OCI-LY7 (cell line): Measurements from ENCODE around the gene CRX. TPM values are rescaled to one million over a fixed set of nuclear protein-coding genes. Genes with fewer than 3 reads are reported as not detected.

Experiments
- BruUV-seq: library from RNA; stranded (reverse); fragments of 400-500 nt; replicated peaks from 2 replicates; lab custom pipeline; 2021; lab: Mats Ljungman, UMichigan
- CTCF ChIA-PET: fragments of 300-600 bp; sonication (Branson Sonifier 250); formaldehyde crosslinking; loops from one replicate; lab custom pipeline; 2022; ENCODE audit warnings: antibody characterized with exemption; ENCODE audit not compliant: unreplicated experiment; lab: Charles Lee
- POLR2A ChIA-PET: fragments of 300-600 bp; sonication (Branson Sonifier 250); formaldehyde crosslinking; loops from one replicate; lab custom pipeline; 2022; ENCODE audit warnings: antibody characterized with exemption; lab: Charles Lee
- DNase-seq: peaks from one replicate; pipeline ENCODE4 v3.0.0-alpha.2; 2015; ENCODE audit warnings: low spot score
- H2AFZ ChIP-seq: fragments of 200-600 bp; sonication (generic), shearing (Covaris generic); 2 replicates; pipeline ENCODE4 v1.6.1; 2014; ENCODE audit warnings: mild to moderate bottlenecking, antibody characterized with exemption, low read length, moderate library complexity
- H3K27ac ChIP-seq: fragments of 200-600 bp; sonication (generic); 2 replicates; pipeline ENCODE4 v1.5.1; 2014; ENCODE audit warnings: mixed run types, low read depth, mild to moderate bottlenecking, moderate library complexity, low read length, inconsistent platforms; ENCODE audit not compliant: poor library complexity, severe bottlenecking
- H3K36me3 ChIP-seq: fragments of 200-600 bp; sonication (generic); 2 replicates; pipeline ENCODE4 v1.6.1; 2014; ENCODE audit warnings: mild to moderate bottlenecking, antibody characterized with exemption, low read length, moderate library complexity, mixed read lengths; ENCODE audit not compliant: insufficient read depth
- H3K4me1 ChIP-seq: fragments of 200-600 bp; sonication (generic); 2 replicates; pipeline ENCODE4 v1.5.1; 2014; ENCODE audit warnings: mild to moderate bottlenecking, low read length; ENCODE audit not compliant: insufficient read depth, poor library complexity, severe bottlenecking
- H3K4me2 ChIP-seq: fragments of 200-600 bp; sonication (generic); 2 replicates; pipeline ENCODE4 v1.6.1; 2014; ENCODE audit warnings: mild to moderate bottlenecking, low read length
- H3K4me3 ChIP-seq: fragments of 200-600 bp; sonication (generic); 2 replicates; pipeline ENCODE4 v1.5.1; 2014; ENCODE audit warnings: mild to moderate bottlenecking, low read depth, low read length; ENCODE audit not compliant: poor library complexity, severe bottlenecking
- H3K79me2 ChIP-seq: fragments of 200-600 bp; sonication (generic); 2 replicates; pipeline ENCODE4 v1.6.1; 2016; ENCODE audit warnings: low read depth, mild to moderate bottlenecking, low read length, moderate library complexity, mixed read lengths; ENCODE audit not compliant: insufficient read depth
- H3K9me2 ChIP-seq: fragments of 200-600 bp; sonication (generic); 2 replicates; pipeline ENCODE4 v1.6.1; 2016; ENCODE audit warnings: mild to moderate bottlenecking, low read length, mixed read lengths; ENCODE audit not compliant: insufficient read depth
- H3K9me3 ChIP-seq: fragments of 200-600 bp; sonication (generic); 2 replicates; pipeline ENCODE4 v1.6.1; 2014; ENCODE audit warnings: mild to moderate bottlenecking, mixed run types, low read length, mixed read lengths
- H4K20me1 ChIP-seq: fragments of 200-600 bp; sonication (generic); 2 replicates; pipeline ENCODE4 v1.6.1; 2014; ENCODE audit warnings: mild to moderate bottlenecking, antibody characterized with exemption, low read length, moderate library complexity, mixed read lengths; ENCODE audit not compliant: insufficient read depth
- EZH2phosphoT487 ChIP-seq: fragments of 200-600 bp; sonication (generic); IDR thresholded peaks from 2 replicates; pipeline ENCODE4 v1.6.1; 2018; ENCODE audit warnings: low read depth, borderline replicate concordance, mild to moderate bottlenecking, mixed run types, antibody characterized with exemption, low read length, moderate library complexity, mixed read lengths
- intact Hi-C: fragments of 100-400 bp; cut with micrococcal nuclease; formaldehyde crosslinking; loops from one replicate; pipeline ENCODE4 v1.10.0; 2022; ENCODE audit not compliant: unreplicated experiment
- total RNA-seq, 2 experiments: library from RNA; depleted of rRNA in 1 of 2; stranded (reverse); fragments of >200 nt in 1 of 2; shearing (Covaris generic) in 1 of 2; gene quantifications; 2 replicates each; pipeline ENCODE4 v1.2.3, GENCODE V29; 2014 to 2022
- TF ChIP-seq, protein P1 (sequence below): fragments of 200-600 bp; sonication (generic); conservative IDR thresholded peaks from 2 replicates; pipeline ENCODE4 v1.5.1; 2014; ENCODE audit warnings: mild to moderate bottlenecking, antibody characterized with exemption, low read length, moderate library complexity, mixed read lengths

The CRX gene
- total RNA-seq, 2 experiments from 2014 or later: not detected

DNA sequence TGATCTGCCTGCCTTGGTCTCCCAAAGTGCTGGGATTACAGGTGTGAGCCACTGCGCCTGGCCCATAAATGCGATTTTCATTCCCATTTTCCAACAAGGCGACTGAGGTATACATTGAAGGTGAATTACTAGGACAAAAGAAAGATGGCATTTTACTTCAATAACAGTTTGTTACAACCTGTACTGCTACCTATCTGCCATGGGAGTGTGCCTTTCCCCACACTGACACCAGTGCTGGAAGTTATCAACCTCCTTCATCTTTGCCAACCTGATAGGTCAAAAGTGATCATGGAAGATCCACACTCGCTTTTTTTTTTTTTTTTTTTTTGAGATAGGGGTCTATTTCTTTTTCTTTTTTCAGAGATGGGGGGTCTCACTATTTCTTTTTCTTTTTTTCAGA, 11.0 kb downstream of the CRX start:
- DNase-seq: no peak
- no TSS peak for BruUV-seq
- no peak overlapping the region for H3K27ac ChIP-seq
- intact Hi-C loops: no loop called here
- no peak overlapping the region for H3K4me2 ChIP-seq
- no peak overlapping the region for H3K4me3 ChIP-seq
- POLR2A ChIA-PET: no interaction called here
- no peak for TF ChIP-seq EZH2phosphoT487
- TF ChIP-seq, protein P1, sequence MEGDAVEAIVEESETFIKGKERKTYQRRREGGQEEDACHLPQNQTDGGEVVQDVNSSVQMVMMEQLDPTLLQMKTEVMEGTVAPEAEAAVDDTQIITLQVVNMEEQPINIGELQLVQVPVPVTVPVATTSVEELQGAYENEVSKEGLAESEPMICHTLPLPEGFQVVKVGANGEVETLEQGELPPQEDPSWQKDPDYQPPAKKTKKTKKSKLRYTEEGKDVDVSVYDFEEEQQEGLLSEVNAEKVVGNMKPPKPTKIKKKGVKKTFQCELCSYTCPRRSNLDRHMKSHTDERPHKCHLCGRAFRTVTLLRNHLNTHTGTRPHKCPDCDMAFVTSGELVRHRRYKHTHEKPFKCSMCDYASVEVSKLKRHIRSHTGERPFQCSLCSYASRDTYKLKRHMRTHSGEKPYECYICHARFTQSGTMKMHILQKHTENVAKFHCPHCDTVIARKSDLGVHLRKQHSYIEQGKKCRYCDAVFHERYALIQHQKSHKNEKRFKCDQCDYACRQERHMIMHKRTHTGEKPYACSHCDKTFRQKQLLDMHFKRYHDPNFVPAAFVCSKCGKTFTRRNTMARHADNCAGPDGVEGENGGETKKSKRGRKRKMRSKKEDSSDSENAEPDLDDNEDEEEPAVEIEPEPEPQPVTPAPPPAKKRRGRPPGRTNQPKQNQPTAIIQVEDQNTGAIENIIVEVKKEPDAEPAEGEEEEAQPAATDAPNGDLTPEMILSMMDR: no peak
- no peaks in the 10 kb centered on the region for H3K36me3 ChIP-seq
- CTCF ChIA-PET: no interaction called here
- no peaks in the 10 kb centered on the region for H3K9me3 ChIP-seq
- no peak overlapping the region for H2AFZ ChIP-seq
- H4K20me1 ChIP-seq: no peaks in the 10 kb centered on the region
- no peaks in the 10 kb centered on the region for H3K4me1 ChIP-seq
- no peaks in the 10 kb centered on the region for H3K79me2 ChIP-seq
- no peaks in the 10 kb centered on the region for H3K9me2 ChIP-seq

DNA sequence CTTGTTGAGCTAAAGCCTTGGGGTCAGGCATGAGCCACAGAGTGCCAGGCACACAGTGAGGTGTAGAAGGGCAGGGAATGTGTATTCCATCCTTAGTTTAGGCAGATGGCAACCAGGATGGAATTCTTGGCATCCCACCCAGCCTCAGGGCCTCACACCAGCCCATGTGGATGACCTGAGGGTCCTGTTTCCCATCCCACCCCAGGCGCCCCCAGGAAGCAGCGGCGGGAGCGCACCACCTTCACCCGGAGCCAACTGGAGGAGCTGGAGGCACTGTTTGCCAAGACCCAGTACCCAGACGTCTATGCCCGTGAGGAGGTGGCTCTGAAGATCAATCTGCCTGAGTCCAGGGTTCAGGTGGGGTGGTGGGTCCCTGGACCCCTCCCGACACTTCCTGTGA, 14.3 kb downstream of the CRX start:
- intact Hi-C loops: no loop called here

DNA sequence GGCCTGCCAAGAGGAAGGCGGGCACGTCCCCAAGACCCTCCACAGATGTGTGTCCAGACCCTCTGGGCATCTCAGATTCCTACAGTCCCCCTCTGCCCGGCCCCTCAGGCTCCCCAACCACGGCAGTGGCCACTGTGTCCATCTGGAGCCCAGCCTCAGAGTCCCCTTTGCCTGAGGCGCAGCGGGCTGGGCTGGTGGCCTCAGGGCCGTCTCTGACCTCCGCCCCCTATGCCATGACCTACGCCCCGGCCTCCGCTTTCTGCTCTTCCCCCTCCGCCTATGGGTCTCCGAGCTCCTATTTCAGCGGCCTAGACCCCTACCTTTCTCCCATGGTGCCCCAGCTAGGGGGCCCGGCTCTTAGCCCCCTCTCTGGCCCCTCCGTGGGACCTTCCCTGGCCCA, 17.7 kb downstream of the CRX start:
- DNase-seq: no peak
- no peaks in the 10 kb centered on the region for H3K36me3 ChIP-seq
- H3K4me2 ChIP-seq: no peak overlapping the region
- no peak overlapping the region for H2AFZ ChIP-seq
- no peak overlapping the region for H3K27ac ChIP-seq
- ChIA-PET POLR2A (no interaction called here), CTCF (no interaction called here)
- intact Hi-C loops: no loop called here
- no peaks in the 10 kb centered on the region for H3K79me2 ChIP-seq
- no peaks in the 10 kb centered on the region for H3K4me1 ChIP-seq
- H4K20me1 ChIP-seq: no peaks in the 10 kb centered on the region
- H3K4me3 ChIP-seq: no peak overlapping the region
- TF ChIP-seq, protein P1: no peak
- BruUV-seq: no TSS peak
- no peaks in the 10 kb centered on the region for H3K9me3 ChIP-seq
- H3K9me2 ChIP-seq: no peaks in the 10 kb centered on the region

More for the DNA sequence above, 14.3 kb downstream of the CRX start:
- H2AFZ ChIP-seq: no peak overlapping the region
- ChIA-PET CTCF (no interaction called here), POLR2A (no interaction called here)
- no peak for DNase-seq
- no peaks in the 10 kb centered on the region for H3K4me1 ChIP-seq
- no peak overlapping the region for H3K4me3 ChIP-seq
- no peaks in the 10 kb centered on the region for H3K9me3 ChIP-seq
- no peak overlapping the region for H3K4me2 ChIP-seq
- TF ChIP-seq, protein P1: no peak
- TF ChIP-seq EZH2phosphoT487: no peak
- H3K79me2 ChIP-seq: no peaks in the 10 kb centered on the region
- no peaks in the 10 kb centered on the region for H3K9me2 ChIP-seq
- BruUV-seq: no TSS peak
- H4K20me1 ChIP-seq: no peaks in the 10 kb centered on the region
- H3K27ac ChIP-seq: no peak overlapping the region
- H3K36me3 ChIP-seq: no peaks in the 10 kb centered on the region
